Inferior parietal cortex (tissue), 1 donor: ENCODE data around the gene ATCAY.
"Not testable (repeated sequence)": the region's sequence is repeated elsewhere in the genome, so short reads cannot be mapped to it uniquely, and the experiment has no call there.

Experiments used
- DNase-seq: peaks from one replicate; pipeline ENCODE4 v3.0.0-alpha.2; 2016; ENCODE audit errors: extremely low spot score

ATCAY gene

DNA sequence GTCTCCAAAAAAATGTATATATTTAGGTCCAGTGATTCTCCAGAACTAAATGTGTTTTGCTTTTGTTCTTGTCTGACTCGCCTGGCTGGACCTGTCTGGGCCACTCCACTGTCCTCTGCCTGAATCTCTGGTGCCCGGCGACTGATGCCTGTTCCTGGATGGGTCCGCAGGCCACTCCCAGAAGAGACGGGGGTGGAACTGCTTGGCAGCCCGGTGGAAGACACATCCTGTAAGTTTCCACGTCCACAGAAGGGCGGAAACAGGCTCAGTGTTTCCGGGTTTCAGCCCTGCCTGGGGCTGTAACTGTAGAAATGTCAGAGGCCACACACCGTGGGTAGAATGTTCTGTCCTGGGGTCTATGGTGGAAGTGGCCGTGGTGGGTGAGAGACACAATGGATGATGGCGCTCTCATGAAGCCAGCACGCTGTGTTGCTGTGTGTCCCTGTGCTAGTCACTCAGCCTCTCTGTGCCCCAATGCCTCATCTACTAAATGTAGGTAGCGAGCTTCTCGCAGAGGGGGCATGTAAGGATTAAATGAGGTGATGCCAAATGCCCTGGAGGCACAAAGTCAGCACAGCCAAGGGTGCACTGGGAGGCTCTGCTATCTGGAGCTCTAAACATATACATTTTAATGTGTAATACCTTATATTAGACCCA lies 22.0 kb downstream of the ATCAY start:
- no peak for DNase-seq

DNA sequence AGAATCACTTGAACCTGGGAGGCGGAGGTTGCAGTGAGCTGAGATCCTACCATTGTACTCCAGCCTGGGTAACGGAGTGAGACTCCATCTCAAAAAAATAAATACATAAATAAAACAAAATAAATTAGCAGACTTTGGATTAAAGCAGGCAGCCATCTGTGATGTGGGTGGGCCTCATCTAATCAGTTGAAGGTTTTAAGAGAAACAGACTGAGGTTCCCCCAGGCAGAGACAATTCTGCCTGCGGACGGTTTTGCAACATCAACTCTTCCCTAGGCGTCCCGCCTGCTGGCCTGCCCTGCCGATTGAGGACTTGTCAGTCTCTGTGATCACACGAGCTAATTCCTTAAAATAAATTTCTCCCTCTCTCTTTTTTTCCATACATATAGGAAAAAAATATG lies 23.7 kb downstream of the ATCAY start:
- DNase-seq: no peak

DNA sequence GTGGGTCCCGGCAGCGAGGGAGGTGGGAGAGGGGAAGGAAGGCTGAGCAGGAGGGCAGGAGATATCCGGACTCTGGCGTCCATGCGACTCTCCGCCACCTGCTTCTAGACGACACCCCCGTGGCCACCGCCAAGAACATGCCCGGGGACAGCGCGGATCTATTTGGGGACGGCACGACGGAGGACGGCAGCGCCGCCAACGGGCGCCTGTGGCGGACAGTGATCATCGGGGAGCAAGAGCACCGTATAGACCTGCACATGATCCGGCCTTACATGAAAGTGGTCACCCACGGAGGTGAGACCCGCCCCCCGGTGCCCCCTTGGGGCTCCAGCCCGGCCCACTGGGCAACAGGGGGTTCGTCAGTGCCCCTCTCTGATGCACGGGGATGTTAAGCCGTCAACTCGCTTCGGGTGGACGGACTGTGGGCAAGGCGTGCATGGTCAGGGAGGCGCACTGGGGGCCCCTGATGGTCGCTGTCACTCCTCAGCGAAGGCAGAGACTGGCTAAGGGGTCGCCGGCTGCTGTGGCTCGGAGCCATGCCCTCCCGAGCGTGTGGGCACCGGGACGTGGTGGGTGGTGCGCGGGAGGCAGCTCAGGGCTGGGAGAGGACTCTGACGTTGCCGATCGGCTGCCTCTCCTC lies 27.3 kb downstream of the ATCAY start:
- DNase-seq: no peak

DNA sequence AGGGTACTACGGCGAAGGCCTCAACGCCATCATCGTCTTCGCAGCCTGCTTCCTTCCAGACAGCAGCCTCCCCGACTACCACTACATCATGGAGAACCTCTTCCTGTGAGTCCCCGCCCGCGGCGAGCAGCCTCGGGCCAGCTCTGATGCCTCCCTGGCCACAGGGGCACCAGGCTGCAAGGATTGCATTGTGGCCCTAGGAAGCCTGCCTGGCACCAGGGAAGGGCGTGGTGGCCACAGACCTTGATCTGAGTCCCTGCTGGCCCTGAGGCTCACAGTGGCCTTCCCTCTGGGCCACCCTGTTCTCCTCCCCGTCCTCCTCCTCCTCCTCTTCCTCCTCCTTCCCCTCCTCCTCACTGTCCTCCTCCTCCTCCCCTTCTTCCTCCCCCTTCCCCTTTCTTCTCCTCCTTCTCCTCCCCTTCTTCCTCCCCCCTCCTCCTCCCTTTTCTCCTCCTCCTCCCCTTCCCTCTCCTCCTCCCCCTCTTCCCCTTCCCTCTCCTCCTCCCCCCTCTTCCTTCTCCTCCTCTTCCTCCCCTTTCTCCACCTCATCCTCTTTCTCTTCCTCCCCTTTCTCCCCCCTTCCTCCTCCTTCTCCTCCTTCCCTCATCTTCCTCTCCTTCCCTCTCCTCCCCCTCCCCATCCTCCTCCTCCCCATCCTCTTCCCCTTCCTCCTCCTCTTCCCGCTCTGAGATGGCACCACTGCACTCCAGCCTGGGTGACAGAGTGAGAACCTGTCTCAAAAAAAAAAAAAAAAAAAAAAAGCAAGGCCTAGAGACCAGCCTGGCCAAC lies 28.0 kb downstream of the ATCAY start:
- DNase-seq: no peak

DNA sequence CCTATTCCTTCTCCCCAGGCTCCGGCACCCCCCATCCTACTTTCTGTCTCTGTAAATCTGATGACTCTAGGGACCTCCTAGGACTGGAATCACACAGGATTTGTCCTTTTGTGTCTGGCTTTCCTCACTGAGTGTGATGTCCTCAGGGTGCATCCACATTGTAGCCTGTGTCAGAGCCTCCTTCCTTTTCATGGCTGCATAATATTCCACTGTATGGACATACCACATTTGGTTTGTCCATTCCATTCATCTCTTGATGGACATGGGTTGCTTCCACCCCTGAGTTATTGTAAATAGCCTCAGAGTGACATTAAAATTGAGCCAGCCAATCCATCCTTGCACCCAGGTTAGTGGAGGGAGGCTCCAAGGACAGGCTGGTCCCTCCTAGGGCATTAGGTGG lies 29.6 kb downstream of the ATCAY start:
- no peak for DNase-seq

- no peak for DNase-seq
Observed at GRCh38 chr19:3914199-3914598, 33.7 kb downstream of the ATCAY start.

DNA sequence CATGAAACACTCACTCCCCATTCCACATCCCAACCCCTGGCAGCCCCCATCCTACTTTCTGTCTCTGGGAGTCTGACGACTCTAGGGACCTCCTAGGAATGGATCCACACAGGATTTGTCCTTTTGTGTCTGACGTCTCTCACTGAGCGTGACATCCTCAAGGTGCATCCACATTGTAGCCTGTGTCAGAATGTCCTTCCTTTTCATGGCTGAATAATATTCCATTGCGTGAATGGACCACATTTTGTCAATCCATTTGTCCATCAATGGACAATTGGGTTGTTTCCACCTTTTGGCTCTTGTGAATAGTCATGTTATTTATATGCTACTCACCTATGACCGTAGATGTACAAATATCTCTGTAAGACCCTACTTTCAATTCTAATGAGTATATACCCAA lies 35.5 kb downstream of the ATCAY start:
- DNase-seq: no peak

DNA sequence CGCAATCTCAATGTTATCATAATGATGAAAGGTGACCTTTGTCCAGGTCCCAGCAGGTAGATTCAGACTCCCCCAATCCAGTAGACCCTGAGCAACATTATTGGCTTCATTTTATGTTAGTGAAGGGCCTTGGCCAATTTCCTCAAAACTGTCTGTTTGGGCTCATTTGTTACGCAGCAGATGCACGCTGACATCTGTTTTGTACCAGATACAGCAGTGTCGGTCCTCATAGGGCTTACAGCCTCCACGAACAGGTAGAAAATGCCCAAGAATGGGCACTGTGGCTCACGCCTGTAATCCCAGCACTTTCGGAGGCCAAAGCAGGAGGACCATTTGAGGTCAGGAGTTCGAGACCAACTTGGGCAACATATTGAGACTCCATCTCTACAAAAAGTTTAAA lies 39.3 kb downstream of the ATCAY start:
- no peak for DNase-seq

DNA sequence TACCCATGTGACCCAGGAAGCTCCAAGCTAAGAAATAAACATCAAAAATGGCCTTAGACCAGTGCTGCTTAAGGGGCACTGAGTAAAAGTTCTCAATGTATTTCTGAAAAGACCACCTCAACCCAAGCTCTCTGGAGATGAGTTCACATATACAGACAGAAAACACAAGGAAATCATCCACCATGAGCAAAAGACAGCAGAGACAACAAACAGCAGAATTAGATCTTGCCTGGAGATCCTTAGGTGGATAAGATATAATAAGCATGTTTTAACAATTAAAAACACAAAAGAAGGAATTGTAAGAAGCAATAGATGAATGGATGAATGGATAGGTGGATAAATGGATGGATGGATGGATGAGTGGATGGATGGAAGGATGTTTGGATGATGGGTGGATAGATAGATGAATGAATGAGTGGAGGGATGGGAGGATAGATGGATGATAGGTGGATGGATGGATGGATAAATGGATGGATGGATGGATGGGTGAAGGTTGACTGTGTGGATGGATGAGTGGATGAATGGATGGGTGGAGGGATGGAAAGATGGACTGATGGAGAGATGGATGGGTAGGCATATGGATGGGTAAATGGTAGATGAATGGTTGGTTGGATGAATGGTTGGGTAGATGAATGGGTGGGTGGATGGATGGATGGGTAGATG lies 42.7 kb downstream of the ATCAY start:
- DNase-seq: no peak

- no peak for DNase-seq
Observed at GRCh38 chr19:3923912-3924311, 43.4 kb downstream of the ATCAY start.

DNA sequence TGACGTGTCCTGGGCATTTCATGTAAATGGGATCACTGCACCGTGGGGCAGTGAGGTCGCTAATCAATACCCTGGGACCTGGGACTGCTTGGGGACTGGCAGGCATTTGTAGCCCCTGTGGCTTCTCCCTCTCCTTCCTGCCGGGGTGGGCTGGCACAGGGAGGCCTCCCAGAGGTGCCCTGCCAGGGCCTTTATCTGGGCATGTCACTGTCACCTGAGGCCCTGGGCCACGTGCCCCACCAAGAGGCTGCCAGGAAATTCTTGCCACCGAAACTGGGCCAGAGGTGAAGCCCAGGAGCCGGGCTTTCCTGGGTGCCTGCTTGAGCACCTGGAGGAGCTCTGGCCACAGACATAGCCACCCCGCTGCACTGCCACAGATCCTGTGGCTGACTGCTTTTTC lies 50.6 kb downstream of the ATCAY start:
- no peak for DNase-seq

GRCh38 chr19:3932931-3933810 lies 52.7 kb downstream of the ATCAY start, which contains the start of gene NMRK2:
TSS of gene NMRK2 (plus strand) at chr19:3933069. CDS start at chr19:3933672, 603 bp downstream.
- DNase-seq: no peak

- DNase-seq: no peak
Observed at GRCh38 chr19:3936506-3937442, 56.3 kb downstream of the ATCAY start.

DNA sequence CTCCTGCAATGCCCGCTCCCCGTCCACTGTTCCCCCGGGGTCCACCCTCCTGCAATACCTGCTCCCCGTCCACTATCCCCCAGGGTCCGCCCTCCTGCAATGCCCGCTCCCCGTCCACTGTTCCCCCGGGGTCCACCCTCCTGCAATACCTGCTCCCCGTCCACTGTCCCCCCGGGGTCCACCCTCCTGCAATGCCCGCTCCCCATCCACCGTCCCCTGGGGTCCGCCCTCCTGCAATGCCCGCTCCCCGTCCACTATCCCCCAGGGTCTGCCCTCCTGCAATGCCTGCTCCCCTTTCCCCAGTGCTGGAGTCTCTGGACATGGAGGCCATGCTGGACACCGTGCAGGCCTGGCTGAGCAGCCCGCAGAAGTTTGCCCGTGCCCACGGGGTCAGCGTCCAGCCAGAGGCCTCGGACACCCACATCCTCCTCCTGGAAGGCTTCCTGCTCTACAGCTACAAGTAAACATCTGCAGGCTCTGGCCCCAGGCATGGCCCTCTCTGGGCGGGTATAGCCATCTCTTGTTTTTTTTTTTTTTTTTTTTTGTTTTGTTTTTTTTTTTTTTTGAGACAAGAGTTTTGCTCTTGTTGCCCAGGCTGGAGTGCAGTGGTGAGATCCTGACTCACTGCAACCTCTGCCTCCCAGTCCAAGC lies 57.9 kb downstream of the ATCAY start:
- not testable (repeated sequence) for DNase-seq

- DNase-seq: no peak
Observed at GRCh38 chr19:3942790-3943409, 62.4 kb downstream of the ATCAY start.

- no peak for DNase-seq
Observed at GRCh38 chr19:3944018-3944721, 63.7 kb downstream of the ATCAY start.

GRCh38 chr19:3945838-3946237 lies 65.4 kb downstream of the ATCAY start:
- no peak for DNase-seq

- DNase-seq: not testable (repeated sequence)
Observed at GRCh38 chr19:3947316-3947933, 66.9 kb downstream of the ATCAY start.
